HG02852 (cell line): Measurements from ENCODE around the gene RAG1.
A peak's percentile ranks its signal among the peaks of the same experiment; 100 is the strongest.

Experiments
- ATAC-seq: cut with Tn5 transposase; IDR thresholded peaks from one replicate; pipeline ENCODE4 v1.9.1; 2021; ENCODE audit warnings: mild to moderate bottlenecking, moderate library complexity; ENCODE audit not compliant: unreplicated experiment

RAG1 gene

GRCh38 chr11:36588099-36588498 lies 20.3 kb downstream of the RAG1 start:
- ATAC-seq, result no peak

DNA sequence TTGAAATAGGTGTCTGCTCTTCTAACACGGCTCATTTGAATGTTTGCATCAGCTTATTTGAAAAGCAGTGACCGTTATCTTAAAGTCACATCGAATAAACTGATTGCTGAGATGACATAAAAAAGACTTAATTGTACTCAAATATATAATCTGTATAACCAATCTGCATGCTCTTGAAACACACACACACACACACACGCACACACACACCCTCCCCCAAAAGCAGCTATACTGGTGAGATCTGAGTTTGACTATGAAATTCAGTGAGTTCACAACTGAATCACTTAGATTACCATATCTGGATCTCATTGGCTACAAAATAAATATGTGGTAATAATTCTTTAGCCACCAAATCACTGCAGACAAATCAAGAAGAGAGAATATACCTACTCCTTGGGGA lies 22.7 kb downstream of the RAG1 start:
- no peak for ATAC-seq

GRCh38 chr11:36591433-36591832 lies 23.6 kb downstream of the RAG1 start:
- no peak for ATAC-seq

GRCh38 chr11:36594316-36594989 lies 26.6 kb downstream of the RAG1 start, which contains the start of gene IFTAP:
Gene IFTAP (plus strand): TSS chr11:36594502. CDS start chr11:36610104, 15,602 bp downstream.
- ATAC-seq, result peak; percentile 92

DNA sequence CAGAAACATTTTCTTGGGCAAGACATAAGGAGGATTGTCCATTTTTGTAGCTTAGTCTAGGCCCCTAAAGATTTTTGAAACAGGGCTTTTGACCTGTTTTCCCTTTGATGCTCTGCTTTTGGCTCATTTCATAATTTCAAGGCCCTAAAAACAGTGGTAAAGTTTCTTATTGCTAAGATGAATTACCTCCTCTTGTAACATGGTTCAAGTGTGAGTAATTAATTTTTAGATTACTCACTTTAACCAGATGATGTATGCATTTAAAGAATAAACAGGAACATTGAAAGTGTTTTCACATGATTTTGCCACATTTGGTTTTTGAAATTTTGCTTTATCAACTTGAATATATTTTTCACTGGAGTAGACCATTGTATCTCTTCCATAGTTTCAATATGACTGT lies 29.1 kb downstream of the RAG1 start:
- no peak for ATAC-seq

DNA sequence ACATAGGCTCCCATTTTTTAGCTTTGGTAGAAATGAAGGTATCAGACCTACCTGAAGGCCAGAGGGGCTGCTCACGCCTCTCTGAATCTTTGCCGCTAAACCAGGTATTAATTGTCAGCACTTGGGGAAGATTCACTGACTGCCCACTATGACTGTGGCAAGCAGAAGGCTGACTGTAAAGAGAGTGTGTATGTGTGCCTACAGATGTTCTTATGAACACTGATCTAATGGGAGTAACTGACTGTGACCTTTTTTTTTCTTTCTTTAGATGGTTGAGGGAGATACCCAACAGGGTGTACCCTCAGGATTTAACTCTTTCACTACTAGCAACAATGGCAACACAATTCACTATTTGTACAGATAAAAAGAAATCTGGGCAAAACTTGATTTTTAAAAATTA lies 30.2 kb downstream of the RAG1 start, which contains the start of gene RAG2:
TSS of gene RAG2 (minus strand) at position 186 of the 400 bp plus-strand sequence. CDS start 4,068 bp downstream, outside the sequence.
- ATAC-seq, result no peak

- no peak for ATAC-seq
These were observed 32.4 kb downstream of the RAG1 start for GRCh38 chr11:36600180-36600579.

- no peak for ATAC-seq
These were observed 33.3 kb downstream of the RAG1 start for GRCh38 chr11:36601155-36601554.

GRCh38 chr11:36602135-36602534 lies 34.3 kb downstream of the RAG1 start:
- no peak for ATAC-seq

GRCh38 chr11:36605221-36606216 lies 37.7 kb downstream of the RAG1 start:
- ATAC-seq, result peak; percentile 70

- ATAC-seq, result no peak
These were observed 40.8 kb downstream of the RAG1 start for GRCh38 chr11:36608491-36609199.

DNA sequence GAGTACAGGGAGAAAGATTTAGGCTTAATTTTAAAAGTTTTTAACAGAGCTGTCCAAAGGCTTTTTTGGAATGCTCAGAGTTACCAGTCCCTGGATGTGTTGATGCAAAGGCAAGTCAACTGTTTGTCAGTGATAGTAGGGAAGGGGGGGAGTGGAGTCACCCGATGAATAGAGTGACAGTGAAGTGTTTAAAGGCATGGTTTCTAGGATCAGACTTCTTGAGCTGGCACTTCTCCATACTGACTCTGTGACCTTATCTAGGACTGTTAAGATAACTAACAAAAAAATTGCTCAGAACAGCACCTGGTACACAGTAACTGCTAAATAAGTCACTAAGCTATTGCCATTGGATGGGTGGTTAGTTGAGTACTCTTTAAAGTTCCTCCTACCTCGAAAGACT lies 41.6 kb downstream of the RAG1 start:
- ATAC-seq, result no peak

DNA sequence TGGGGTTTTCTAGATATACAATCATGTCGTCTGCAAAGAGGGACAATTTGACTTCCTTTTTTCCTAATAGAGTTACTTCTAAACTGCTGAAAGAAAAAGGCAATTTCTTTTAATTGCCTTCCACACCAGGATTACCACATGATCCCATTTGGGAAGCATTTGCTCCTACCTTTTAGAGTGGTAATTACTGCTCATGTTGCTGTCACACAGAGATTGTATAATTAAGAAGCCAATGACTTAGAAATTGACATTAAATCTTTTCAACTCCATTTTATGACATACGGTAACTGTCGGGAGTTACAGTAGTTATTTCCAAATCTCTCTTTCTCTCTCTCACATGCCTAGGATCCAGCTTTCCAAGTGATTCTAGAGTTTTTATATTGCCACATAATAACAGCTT lies 48.0 kb downstream of the RAG1 start:
- no peak for ATAC-seq

DNA sequence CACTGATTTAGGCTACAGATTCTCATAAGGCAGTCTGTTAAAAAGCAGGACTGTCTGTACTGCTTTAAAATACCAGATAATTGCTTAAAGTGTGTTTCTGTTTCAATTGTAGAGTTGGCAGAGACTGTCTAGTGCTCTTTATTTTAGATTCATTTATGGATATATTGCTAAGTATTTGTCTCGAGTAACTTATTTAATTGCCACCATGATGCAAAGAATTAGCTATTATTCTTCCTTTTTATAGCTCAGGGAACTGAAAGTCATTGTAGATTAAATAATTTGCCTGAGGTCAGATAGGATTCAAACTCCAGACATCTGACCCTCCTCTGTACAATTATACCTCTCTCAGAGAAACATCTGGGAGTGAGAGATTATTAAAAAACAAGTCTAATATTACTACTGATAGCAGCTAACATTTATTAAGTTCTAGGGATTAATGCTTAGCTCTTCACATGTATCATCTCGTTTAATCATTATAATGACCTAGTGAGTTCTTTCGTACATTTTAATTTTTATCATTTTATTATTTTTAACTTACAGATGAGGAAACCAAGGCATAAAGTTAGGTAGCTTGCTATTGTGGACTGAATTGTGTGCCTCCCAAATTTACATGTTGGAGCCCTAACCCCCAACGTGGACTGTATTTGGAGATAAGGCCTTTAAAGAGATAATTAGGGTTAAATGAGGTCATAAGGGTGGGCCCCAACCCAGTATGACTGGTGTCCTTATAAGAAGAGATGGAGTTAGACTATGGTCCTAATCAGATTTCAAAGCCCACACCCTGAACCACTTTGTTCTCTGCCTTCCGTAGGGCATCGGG lies 49.9 kb downstream of the RAG1 start:
- ATAC-seq, result no peak

- ATAC-seq, result no peak
These were observed 50.7 kb downstream of the RAG1 start for GRCh38 chr11:36618363-36619047.

DNA sequence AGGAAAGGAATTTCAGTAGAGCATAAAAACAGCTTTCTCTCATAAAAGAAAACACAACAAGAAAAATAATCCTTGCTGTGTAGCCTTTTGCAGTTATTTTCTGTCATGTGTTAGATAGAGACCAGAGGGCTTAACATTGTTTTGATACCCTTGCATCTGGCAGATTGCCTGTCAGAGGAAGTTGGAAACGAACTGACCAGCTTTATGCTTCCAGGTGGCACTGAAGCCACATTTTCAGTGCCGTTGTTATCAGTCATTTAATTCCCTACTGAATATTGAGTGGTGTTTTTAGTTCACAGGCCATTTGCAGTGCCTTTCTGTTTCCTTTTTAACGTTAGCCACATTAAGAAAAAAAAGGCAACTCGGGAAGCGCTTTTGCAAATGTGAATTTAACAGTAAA lies 51.7 kb downstream of the RAG1 start:
- ATAC-seq, result no peak

DNA sequence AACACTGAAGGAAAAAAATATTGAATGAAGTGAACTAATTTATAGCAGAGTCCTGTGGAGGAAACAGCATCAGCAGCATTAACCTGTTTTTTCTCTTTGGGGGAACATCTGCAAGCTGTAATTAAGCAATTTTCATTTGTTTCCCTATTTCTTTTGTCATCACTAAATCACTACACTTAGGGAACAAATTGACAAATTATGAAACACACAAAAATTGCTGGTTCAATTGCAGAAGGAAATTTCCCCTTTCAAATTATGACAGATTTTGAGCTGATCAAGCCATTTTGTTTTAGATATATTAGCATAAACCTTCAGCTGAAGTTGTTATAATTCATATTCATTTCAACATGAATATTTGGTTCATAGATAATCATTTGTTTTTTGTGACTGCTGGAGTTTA lies 52.4 kb downstream of the RAG1 start:
- ATAC-seq, result no peak

DNA sequence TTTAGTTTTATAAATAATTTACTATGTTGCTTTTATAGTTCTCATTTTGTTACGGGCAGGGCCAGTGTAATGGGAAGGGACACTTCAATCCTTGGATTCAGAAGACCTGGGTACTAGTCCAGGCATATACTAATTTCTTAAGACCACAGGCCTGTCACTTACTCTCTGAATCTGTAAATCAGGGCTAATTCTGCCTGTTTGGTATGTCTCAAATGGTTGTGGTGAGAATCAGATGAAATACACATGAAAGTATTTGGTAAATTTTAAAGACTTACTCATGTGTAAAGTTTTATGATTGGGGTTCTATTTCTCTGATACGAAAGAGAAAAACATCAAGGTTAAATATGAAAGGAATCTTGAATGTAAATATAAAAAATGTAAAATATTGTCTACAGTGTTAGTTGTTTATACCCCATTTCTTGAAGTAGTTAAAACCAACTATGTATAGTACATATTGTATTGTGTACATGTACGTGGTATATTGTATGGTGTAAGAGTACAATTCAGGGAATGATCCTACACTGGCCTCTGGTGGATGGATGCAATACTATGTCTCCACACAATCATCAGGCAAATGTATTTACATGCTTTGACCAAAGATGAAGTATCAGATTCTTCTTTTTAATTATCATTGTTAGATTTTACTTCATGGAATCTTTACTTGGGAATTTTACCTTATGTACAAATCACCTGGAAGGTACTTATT lies 54.8 kb downstream of the RAG1 start:
- peak; percentile 59 for ATAC-seq

DNA sequence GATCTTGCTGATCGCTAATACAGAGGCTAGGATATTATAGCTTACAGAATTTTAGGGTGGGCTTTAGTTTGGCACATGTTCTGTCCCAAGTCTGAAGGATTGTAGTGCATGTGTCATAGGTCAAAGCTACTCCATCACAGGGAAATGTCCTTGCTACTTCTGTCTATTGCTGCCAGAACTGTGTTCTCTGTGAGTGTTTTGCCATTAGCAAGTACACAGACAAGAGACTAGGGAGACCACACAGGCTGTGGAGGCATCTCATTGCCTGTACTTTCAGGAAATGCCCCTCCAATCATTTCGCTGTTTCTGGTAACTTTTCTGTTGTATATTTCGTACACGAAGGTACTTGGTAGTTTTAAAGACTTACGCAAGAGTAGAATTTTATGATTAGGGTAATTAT lies 55.7 kb downstream of the RAG1 start:
- ATAC-seq, result no peak
